Inferior parietal cortex (tissue), 1 donor: Measurements from ENCODE around the gene OR6J1.
"Not testable (repeated sequence)": the region's sequence is repeated elsewhere in the genome, so short reads cannot be mapped to it uniquely, and the experiment has no call there.

Experiments used
- DNase-seq: peaks from one replicate; pipeline ENCODE4 v3.0.0-alpha.2; 2016; ENCODE audit errors: extremely low spot score

OR6J1 gene

GRCh38 chr14:22644305-22644635 lies at the start of gene OR6J1:
TSS of gene OR6J1 (minus strand) at chr14:22644352. CDS start at chr14:22634811, 9,541 bp downstream.
- DNase-seq: no peak

- DNase-seq: no peak
Measured at GRCh38 chr14:22692194-22692593, 48.0 kb upstream of the OR6J1 start.

- DNase-seq: no peak
Measured at GRCh38 chr14:22691171-22691570, 47.0 kb upstream of the OR6J1 start.

GRCh38 chr14:22689199-22689598 lies 45.0 kb upstream of the OR6J1 start:
- DNase-seq: no peak

GRCh38 chr14:22687969-22688368 lies 43.8 kb upstream of the OR6J1 start:
- DNase-seq: not testable (repeated sequence)

- not testable (repeated sequence) for DNase-seq
Measured at GRCh38 chr14:22686176-22686611, 42.0 kb upstream of the OR6J1 start.

- DNase-seq: no peak
Measured at GRCh38 chr14:22685467-22685866, 41.3 kb upstream of the OR6J1 start.

- DNase-seq: not testable (repeated sequence)
Measured at GRCh38 chr14:22683428-22683827, 39.3 kb upstream of the OR6J1 start.

GRCh38 chr14:22678221-22678620 lies 34.1 kb upstream of the OR6J1 start:
- no peak for DNase-seq

GRCh38 chr14:22677551-22677950 lies 33.4 kb upstream of the OR6J1 start:
- DNase-seq: not testable (repeated sequence)

- no peak for DNase-seq
Measured at GRCh38 chr14:22671622-22672021, 27.5 kb upstream of the OR6J1 start.

- DNase-seq: no peak
Measured at GRCh38 chr14:22668863-22669262, 24.7 kb upstream of the OR6J1 start.

GRCh38 chr14:22668417-22668816 lies 24.3 kb upstream of the OR6J1 start:
- no peak for DNase-seq

- DNase-seq: no peak
Measured at GRCh38 chr14:22667881-22668280, 23.7 kb upstream of the OR6J1 start.

GRCh38 chr14:22666203-22666893 lies 22.2 kb upstream of the OR6J1 start:
- DNase-seq: no peak

- no peak for DNase-seq
Measured at GRCh38 chr14:22664261-22664660, 20.1 kb upstream of the OR6J1 start.

- DNase-seq: no peak
Measured at GRCh38 chr14:22660654-22661053, 16.5 kb upstream of the OR6J1 start.

- no peak for DNase-seq
Measured at GRCh38 chr14:22658946-22659345, 14.8 kb upstream of the OR6J1 start.

- DNase-seq: no peak
Measured at GRCh38 chr14:22657861-22658260, 13.7 kb upstream of the OR6J1 start.

GRCh38 chr14:22656945-22657731 lies 13.0 kb upstream of the OR6J1 start:
- no peak for DNase-seq

GRCh38 chr14:22656226-22656625 lies 12.1 kb upstream of the OR6J1 start:
- DNase-seq: no peak

- DNase-seq: peak; percentile 18
Measured at GRCh38 chr14:22653012-22653621, 9.0 kb upstream of the OR6J1 start.

GRCh38 chr14:22651586-22651985 lies 7.4 kb upstream of the OR6J1 start:
- no peak for DNase-seq
